Uterine smooth muscle cell (primary cell): Measurements from ENCODE around the gene PSMC4. TPM values are rescaled to one million over a fixed set of nuclear protein-coding genes. Genes with fewer than 3 reads are reported as not detected.

Source experiments
- total RNA-seq: library from RNA; depleted of rRNA; stranded (reverse); fragments of >200 nt; gene quantifications from 2 replicates; pipeline ENCODE4 v1.2.3, GENCODE V29; 2014

The PSMC4 gene
- total RNA-seq, result 117 and 166 TPM in 2 replicates

GRCh38 chr19:39970675-39971379, at the start of gene PSMC4:
PSMC4 (plus strand) TSS chr19:39971165; CDS start chr19:39971203, 38 bp downstream.

GRCh38 chr19:39934584-39935363, 36.2 kb upstream of the PSMC4 start, which contains the start of gene FCGBP:
FCGBP (minus strand) TSS chr19:39934634.

DNA sequence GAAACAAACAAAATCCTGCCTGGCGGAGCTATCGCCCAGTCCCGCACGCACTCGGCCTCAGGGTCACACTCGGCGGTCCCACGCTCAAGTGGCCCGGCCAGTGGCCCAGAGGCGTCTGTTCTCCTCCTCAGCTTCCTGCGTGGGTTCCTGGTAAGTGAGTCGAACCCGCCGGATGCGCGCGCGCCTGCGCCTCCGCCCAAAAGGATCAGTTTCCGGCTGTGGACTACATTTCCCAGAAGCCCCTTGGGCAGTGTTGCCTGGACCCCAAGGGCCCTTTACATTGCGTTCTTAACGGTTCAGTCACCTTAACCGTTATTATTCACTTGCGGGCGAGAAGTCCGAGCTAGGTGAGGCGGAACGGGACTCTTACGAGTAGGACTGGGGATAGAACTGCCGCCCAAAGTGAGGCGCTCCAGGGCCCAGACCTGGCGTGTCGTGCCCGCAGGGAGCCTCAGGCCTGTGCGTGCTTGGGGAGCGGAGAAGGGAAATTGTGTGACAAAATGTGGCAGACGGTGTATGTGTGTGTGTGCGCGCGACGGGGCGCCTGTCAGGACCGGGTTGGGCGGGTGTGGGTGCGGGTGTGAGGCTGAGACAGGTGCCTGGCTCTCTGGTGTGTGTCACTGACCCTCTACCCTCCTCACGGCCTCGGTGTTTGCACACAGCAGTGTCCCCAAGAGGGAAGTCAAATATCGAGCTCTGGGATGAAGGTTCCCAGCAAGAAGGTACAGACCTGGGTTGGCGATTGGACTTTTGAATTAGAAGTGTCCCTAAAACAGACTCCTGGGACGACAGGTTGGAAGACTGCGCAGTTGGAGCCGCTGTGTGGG, 26.1 kb downstream of the PSMC4 start, which contains the start of gene ZNF546:
ZNF546 (plus strand) TSS at position 250 of the 827 bp plus-strand sequence. CDS start 1,267 bp downstream, outside the sequence.

Other genes with a start within 250 kb of the PSMC4 start
- not detected in 2 replicates for gene CLC, start 233.1 kb upstream of the PSMC4 start, total RNA-seq
- gene LEUTX, start 192.3 kb upstream of the PSMC4 start, total RNA-seq, result not detected in 2 replicates
- gene DYRK1B, start 137.0 kb upstream of the PSMC4 start, total RNA-seq, result 6.6 and 11.1 TPM in 2 replicates
- gene FBL, start 124.8 kb upstream of the PSMC4 start, total RNA-seq, result 284 and 485 TPM in 2 replicates
- 0.11 and 2.1 TPM in 2 replicates for gene FCGBP, start 36.5 kb upstream of the PSMC4 start, total RNA-seq
- gene ZNF546, start 25.9 kb downstream of the PSMC4 start, total RNA-seq, result 5.4 and 8.2 TPM in 2 replicates
- gene ZNF780B, start 85.1 kb downstream of the PSMC4 start, total RNA-seq, result 14.1 and 18.6 TPM in 2 replicates
- 19.0 and 25.1 TPM in 2 replicates for gene ZNF780A, start 119.8 kb downstream of the PSMC4 start, total RNA-seq
- gene MAP3K10, start 220.3 kb downstream of the PSMC4 start, total RNA-seq, result 8.4 and 12.7 TPM in 2 replicates
- not detected in 2 replicates for gene TTC9B, start 247.2 kb downstream of the PSMC4 start, total RNA-seq